Measurements from ENCODE around the gene LGALS7.

DNA sequence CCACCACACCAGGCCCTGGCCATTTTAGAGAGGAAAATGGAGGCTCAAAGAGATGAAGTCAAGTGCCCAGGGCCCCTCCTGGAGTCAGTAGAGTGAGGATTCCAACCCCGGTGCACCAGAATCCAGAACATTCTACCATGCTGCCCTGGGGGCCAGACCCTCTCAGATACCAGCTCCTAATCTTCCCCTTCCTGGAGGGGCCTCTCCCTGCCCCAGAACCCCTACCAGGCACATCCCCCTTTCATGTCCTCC lies 40.1 kb downstream of the LGALS7 start:
- TF ChIP-seq EZH2 (IDR thresholded peaks at IDR 0.05; ENCODE audit: low read depth), result no peak
- no peak for TF ChIP-seq CTCF (conservative IDR thresholded peaks at IDR 0.05)
